ENCODE measurements around the gene PGP.

The PGP gene

GRCh38 chr16:2229632-2230250 is 15.1 kb upstream of the PGP start:
- Histone ChIP-seq H3K4me1 (ENCODE audit: control insufficient read depth, low read depth, low read length) (no peaks in the 10 kb centered on the region), H3K27me3 (ENCODE audit: control insufficient read depth, insufficient read depth, low read length) (no peaks in the 10 kb centered on the region), H3K36me3 (ENCODE audit: control insufficient read depth, low read depth, low read length) (peaks cover 31% of the 10 kb centered on the region), H3K27ac (ENCODE audit: low read length) (no peak overlapping the region), H3K9me3 (ENCODE audit: control insufficient read depth, low read depth, low read length) (no peaks in the 10 kb centered on the region), H3K4me3 (ENCODE audit: low read length) (no peak overlapping the region), H3K9ac (ENCODE audit: low read length) (no peak overlapping the region)

- Histone ChIP-seq H3K27me3 (ENCODE audit: control insufficient read depth, insufficient read depth, low read length) (no peaks in the 10 kb centered on the region), H3K9me3 (ENCODE audit: control insufficient read depth, low read depth, low read length) (no peaks in the 10 kb centered on the region), H3K4me3 (ENCODE audit: low read length) (no peak overlapping the region), H3K4me1 (ENCODE audit: control insufficient read depth, low read depth, low read length) (no peaks in the 10 kb centered on the region), H3K27ac (ENCODE audit: low read length) (no peak overlapping the region), H3K36me3 (ENCODE audit: control insufficient read depth, low read depth, low read length) (peaks cover 31% of the 10 kb centered on the region), H3K9ac (ENCODE audit: low read length) (no peak overlapping the region)
These were observed 14.5 kb upstream of the PGP start for GRCh38 chr16:2229091-2229490.

GRCh38 chr16:2228161-2228824 is 13.7 kb upstream of the PGP start:
- Histone ChIP-seq H3K9ac (ENCODE audit: low read length) (no peak overlapping the region), H3K4me1 (ENCODE audit: control insufficient read depth, low read depth, low read length) (no peaks in the 10 kb centered on the region), H3K9me3 (ENCODE audit: control insufficient read depth, low read depth, low read length) (no peaks in the 10 kb centered on the region), H3K27ac (ENCODE audit: low read length) (no peak overlapping the region), H3K4me3 (ENCODE audit: low read length) (no peak overlapping the region), H3K27me3 (ENCODE audit: control insufficient read depth, insufficient read depth, low read length) (no peaks in the 10 kb centered on the region), H3K36me3 (ENCODE audit: control insufficient read depth, low read depth, low read length) (peaks cover 31% of the 10 kb centered on the region)

GRCh38 chr16:2226918-2227317 is 12.3 kb upstream of the PGP start:
- peaks cover 21% of the 10 kb centered on the region for H3K36me3 ChIP-seq (ENCODE audit: control insufficient read depth, low read depth, low read length)
- no peaks in the 10 kb centered on the region for H3K9me3 ChIP-seq (ENCODE audit: control insufficient read depth, low read depth, low read length)
- H3K27me3 ChIP-seq (ENCODE audit: control insufficient read depth, insufficient read depth, low read length) = no peaks in the 10 kb centered on the region
- no peak overlapping the region for H3K9ac ChIP-seq (ENCODE audit: low read length)
- H3K4me3 ChIP-seq (ENCODE audit: low read length) = no peak overlapping the region
- H3K27ac ChIP-seq (ENCODE audit: low read length) = no peak overlapping the region
- H3K4me1 ChIP-seq (ENCODE audit: control insufficient read depth, low read depth, low read length) = no peaks in the 10 kb centered on the region

GRCh38 chr16:2226245-2226793 is 11.7 kb upstream of the PGP start:
- Histone ChIP-seq H3K9ac (ENCODE audit: low read length) (no peak overlapping the region), H3K9me3 (ENCODE audit: control insufficient read depth, low read depth, low read length) (no peaks in the 10 kb centered on the region), H3K27me3 (ENCODE audit: control insufficient read depth, insufficient read depth, low read length) (no peaks in the 10 kb centered on the region), H3K4me1 (ENCODE audit: control insufficient read depth, low read depth, low read length) (no peaks in the 10 kb centered on the region), H3K27ac (ENCODE audit: low read length) (no peak overlapping the region), H3K4me3 (ENCODE audit: low read length) (no peak overlapping the region), H3K36me3 (ENCODE audit: control insufficient read depth, low read depth, low read length) (peaks cover 15% of the 10 kb centered on the region)

- H3K4me3 ChIP-seq (ENCODE audit: low read length) = peak overlapping the region; percentile 73
- H3K36me3 ChIP-seq (ENCODE audit: control insufficient read depth, low read depth, low read length) = peaks cover 6% of the 10 kb centered on the region
- H3K4me1 ChIP-seq (ENCODE audit: control insufficient read depth, low read depth, low read length) = no peaks in the 10 kb centered on the region
- H3K9me3 ChIP-seq (ENCODE audit: control insufficient read depth, low read depth, low read length) = no peaks in the 10 kb centered on the region
- H3K27me3 ChIP-seq (ENCODE audit: control insufficient read depth, insufficient read depth, low read length) = no peaks in the 10 kb centered on the region
- H3K9ac ChIP-seq (ENCODE audit: low read length) = peak overlapping the region; percentile 85
- peak overlapping the region; percentile 52 for H3K27ac ChIP-seq (ENCODE audit: low read length)
These were observed 9.4 kb upstream of the PGP start for GRCh38 chr16:2223942-2224486.

- Histone ChIP-seq H3K9ac (ENCODE audit: low read length) (peak within 1 kb of the TSS; percentile 85), H3K9me3 (ENCODE audit: control insufficient read depth, low read depth, low read length) (no peaks in the 10 kb centered on the region), H3K4me1 (ENCODE audit: control insufficient read depth, low read depth, low read length) (no peaks in the 10 kb centered on the region), H3K36me3 (ENCODE audit: control insufficient read depth, low read depth, low read length) (no peaks in the 10 kb centered on the region), H3K27ac (ENCODE audit: low read length) (peak within 1 kb of the TSS; percentile 52), H3K4me3 (ENCODE audit: low read length) (peak within 1 kb of the TSS; percentile 73), H3K27me3 (ENCODE audit: control insufficient read depth, insufficient read depth, low read length) (no peaks in the 10 kb centered on the region)
These were observed 8.7 kb upstream of the PGP start, which contains the start of gene E4F1 for GRCh38 chr16:2223221-2223941. Gene E4F1 (plus strand): TSS chr16:2223591. CDS start chr16:2223614, 23 bp downstream.

- Histone ChIP-seq H3K9ac (ENCODE audit: low read length) (no peak overlapping the region), H3K36me3 (ENCODE audit: control insufficient read depth, low read depth, low read length) (peaks cover 9% of the 10 kb centered on the region), H3K27ac (ENCODE audit: low read length) (no peak overlapping the region), H3K4me1 (ENCODE audit: control insufficient read depth, low read depth, low read length) (peaks cover 4% of the 10 kb centered on the region), H3K9me3 (ENCODE audit: control insufficient read depth, low read depth, low read length) (no peaks in the 10 kb centered on the region), H3K27me3 (ENCODE audit: control insufficient read depth, insufficient read depth, low read length) (no peaks in the 10 kb centered on the region), H3K4me3 (ENCODE audit: low read length) (peak overlapping the region; percentile 24)
These were observed 1.7 kb upstream of the PGP start for GRCh38 chr16:2216330-2216729.

GRCh38 chr16:2213817-2214718 is 572 bp downstream of the PGP start:
- no peak overlapping the region for H3K27ac ChIP-seq (ENCODE audit: low read length)
- peak overlapping the region; percentile 74 for H3K4me3 ChIP-seq (ENCODE audit: low read length)
- H3K9me3 ChIP-seq (ENCODE audit: control insufficient read depth, low read depth, low read length) = no peaks in the 10 kb centered on the region
- H3K9ac ChIP-seq (ENCODE audit: low read length) = peak overlapping the region; percentile 77
- H3K36me3 ChIP-seq (ENCODE audit: control insufficient read depth, low read depth, low read length) = peaks cover 15% of the 10 kb centered on the region
- H3K27me3 ChIP-seq (ENCODE audit: control insufficient read depth, insufficient read depth, low read length) = no peaks in the 10 kb centered on the region
- peaks cover 4% of the 10 kb centered on the region for H3K4me1 ChIP-seq (ENCODE audit: control insufficient read depth, low read depth, low read length)

- peaks cover 28% of the 10 kb centered on the region for H3K36me3 ChIP-seq (ENCODE audit: control insufficient read depth, low read depth, low read length)
- no peak overlapping the region for H3K27ac ChIP-seq (ENCODE audit: low read length)
- no peak overlapping the region for H3K9ac ChIP-seq (ENCODE audit: low read length)
- no peaks in the 10 kb centered on the region for H3K9me3 ChIP-seq (ENCODE audit: control insufficient read depth, low read depth, low read length)
- H3K27me3 ChIP-seq (ENCODE audit: control insufficient read depth, insufficient read depth, low read length) = no peaks in the 10 kb centered on the region
- H3K4me3 ChIP-seq (ENCODE audit: low read length) = peak overlapping the region; percentile 64
- peaks cover 4% of the 10 kb centered on the region for H3K4me1 ChIP-seq (ENCODE audit: control insufficient read depth, low read depth, low read length)
These were observed 2.0 kb downstream of the PGP start for GRCh38 chr16:2212362-2213324.
